ENCODE data around the gene CWC27.

The CWC27 gene

GRCh38 chr5:64763948-64764503 is 4.7 kb upstream of the CWC27 start:
- FAIRE-seq (no peak), DNase-seq (ENCODE audit: insufficient read length) (no peak)
- no peak for TF ChIP-seq TAF1 (IDR thresholded peaks at IDR 0.05; ENCODE audit: borderline replicate concordance, low read depth, low read length)

GRCh38 chr5:64765804-64766504 is 2.8 kb upstream of the CWC27 start:
- FAIRE-seq = no peak
- DNase-seq (ENCODE audit: insufficient read length) = no peak
- TF ChIP-seq POLR2A (IDR thresholded peaks at IDR 0.05; ENCODE audit: low read depth, low read length) (no peak), POLR2AphosphoS5 (IDR thresholded peaks at IDR 0.05; ENCODE audit: low read depth, low read length) (no peak), TAF1 (IDR thresholded peaks at IDR 0.05; ENCODE audit: borderline replicate concordance, low read depth, low read length) (no peak)

GRCh38 chr5:64766941-64767340 is 1.8 kb upstream of the CWC27 start:
- DNase-seq (ENCODE audit: insufficient read length) = no peak
- TF ChIP-seq TAF1 (IDR thresholded peaks at IDR 0.05; ENCODE audit: borderline replicate concordance, low read depth, low read length) = no peak
- no peak for TF ChIP-seq POLR2AphosphoS5 (IDR thresholded peaks at IDR 0.05; ENCODE audit: low read depth, low read length)
- no peak for TF ChIP-seq POLR2A (IDR thresholded peaks at IDR 0.05; ENCODE audit: low read depth, low read length)
- peak; percentile 17 for FAIRE-seq

- FAIRE-seq (no peak), DNase-seq (ENCODE audit: insufficient read length) (no peak)
- TF ChIP-seq POLR2A (IDR thresholded peaks at IDR 0.05; ENCODE audit: low read depth, low read length) = no peak
- TF ChIP-seq TAF1 (IDR thresholded peaks at IDR 0.05; ENCODE audit: borderline replicate concordance, low read depth, low read length) = no peak
These were observed 772 bp upstream of the CWC27 start for GRCh38 chr5:64767959-64768357.

GRCh38 chr5:64769855-64770254 is 1.1 kb downstream of the CWC27 start:
- no peak for DNase-seq (ENCODE audit: insufficient read length)
- FAIRE-seq = no peak
- no peak for TF ChIP-seq TAF1 (IDR thresholded peaks at IDR 0.05; ENCODE audit: borderline replicate concordance, low read depth, low read length)
- no peak for TF ChIP-seq POLR2A (IDR thresholded peaks at IDR 0.05; ENCODE audit: low read depth, low read length)
- no peak for TF ChIP-seq POLR2AphosphoS5 (IDR thresholded peaks at IDR 0.05; ENCODE audit: low read depth, low read length)

GRCh38 chr5:64771736-64772135 is 3.0 kb downstream of the CWC27 start:
- FAIRE-seq = no peak

GRCh38 chr5:64773533-64773932 is 4.8 kb downstream of the CWC27 start:
- DNase-seq (ENCODE audit: insufficient read length) (no peak), FAIRE-seq (peak; percentile 48)
- no peak for TF ChIP-seq POLR2AphosphoS5 (IDR thresholded peaks at IDR 0.05; ENCODE audit: low read depth, low read length)

More at GRCh38 chr5:64771736-64772135, 3.0 kb downstream of the CWC27 start:
- TF ChIP-seq POLR2AphosphoS5 (IDR thresholded peaks at IDR 0.05; ENCODE audit: low read depth, low read length) = no peak
- TF ChIP-seq POLR2A (IDR thresholded peaks at IDR 0.05; ENCODE audit: low read depth, low read length) = no peak
- TF ChIP-seq TAF1 (IDR thresholded peaks at IDR 0.05; ENCODE audit: borderline replicate concordance, low read depth, low read length) = no peak
- DNase-seq (ENCODE audit: insufficient read length) = no peak

- FAIRE-seq = no peak
- TF ChIP-seq POLR2AphosphoS5 (IDR thresholded peaks at IDR 0.05; ENCODE audit: low read depth, low read length) (no peak), POLR2A (IDR thresholded peaks at IDR 0.05; ENCODE audit: low read depth, low read length) (no peak), TAF1 (IDR thresholded peaks at IDR 0.05; ENCODE audit: borderline replicate concordance, low read depth, low read length) (no peak)
- no peak for DNase-seq (ENCODE audit: insufficient read length)
These were observed 6.6 kb downstream of the CWC27 start for GRCh38 chr5:64775291-64775690.

GRCh38 chr5:64784451-64785025 is 15.8 kb downstream of the CWC27 start:
- no peak for DNase-seq (ENCODE audit: insufficient read length)
- TF ChIP-seq POLR2A (IDR thresholded peaks at IDR 0.05; ENCODE audit: low read depth, low read length) (no peak), TAF1 (IDR thresholded peaks at IDR 0.05; ENCODE audit: borderline replicate concordance, low read depth, low read length) (no peak), POLR2AphosphoS5 (IDR thresholded peaks at IDR 0.05; ENCODE audit: low read depth, low read length) (no peak)
- FAIRE-seq = peak; percentile 92

GRCh38 chr5:64786372-64786771 is 17.6 kb downstream of the CWC27 start:
- TF ChIP-seq POLR2A (IDR thresholded peaks at IDR 0.05; ENCODE audit: low read depth, low read length) (no peak), TAF1 (IDR thresholded peaks at IDR 0.05; ENCODE audit: borderline replicate concordance, low read depth, low read length) (no peak), POLR2AphosphoS5 (IDR thresholded peaks at IDR 0.05; ENCODE audit: low read depth, low read length) (no peak)
- FAIRE-seq (no peak), DNase-seq (ENCODE audit: insufficient read length) (no peak)

GRCh38 chr5:64788156-64788555 is 19.4 kb downstream of the CWC27 start:
- FAIRE-seq = no peak
- no peak for DNase-seq (ENCODE audit: insufficient read length)
- TF ChIP-seq POLR2A (IDR thresholded peaks at IDR 0.05; ENCODE audit: low read depth, low read length) (no peak), TAF1 (IDR thresholded peaks at IDR 0.05; ENCODE audit: borderline replicate concordance, low read depth, low read length) (no peak), POLR2AphosphoS5 (IDR thresholded peaks at IDR 0.05; ENCODE audit: low read depth, low read length) (no peak)

GRCh38 chr5:64789457-64789856 is 20.7 kb downstream of the CWC27 start:
- FAIRE-seq (no peak), DNase-seq (ENCODE audit: insufficient read length) (no peak)
- TF ChIP-seq TAF1 (IDR thresholded peaks at IDR 0.05; ENCODE audit: borderline replicate concordance, low read depth, low read length) (no peak), POLR2AphosphoS5 (IDR thresholded peaks at IDR 0.05; ENCODE audit: low read depth, low read length) (no peak), POLR2A (IDR thresholded peaks at IDR 0.05; ENCODE audit: low read depth, low read length) (no peak)
